ENCODE measurements around the gene DBH.

Gene DBH

GRCh38 chr9:133657120-133657661 is 21.0 kb downstream of the DBH start:
- no peak overlapping the region for H3K9ac ChIP-seq (ENCODE audit: low read length)
- no peak overlapping the region for H3K4me3 ChIP-seq (ENCODE audit: low read length)
- H3K36me3 ChIP-seq (replicated peaks; ENCODE audit: low read depth, low read length) = no peaks in the 10 kb centered on the region
- H3K4me1 ChIP-seq (ENCODE audit: low read length) = no peaks in the 10 kb centered on the region
- no peak overlapping the region for H2AFZ ChIP-seq (ENCODE audit: low read depth, low read length)
- no peaks in the 10 kb centered on the region for H3K9me3 ChIP-seq (ENCODE audit: insufficient read depth, low read length)
- no peaks in the 10 kb centered on the region for H3K79me2 ChIP-seq (ENCODE audit: low read length)
- H3K27ac ChIP-seq (ENCODE audit: low read length) = no peak overlapping the region
- no peaks in the 10 kb centered on the region for H4K20me1 ChIP-seq (ENCODE audit: insufficient read depth, low read length)
- no peak for TF ChIP-seq EZH2phosphoT487 (IDR thresholded peaks at IDR 0.05; ENCODE audit: low read depth)
- no peak for TF ChIP-seq CTCF (IDR thresholded peaks at IDR 0.05; ENCODE audit: low read depth, low read length)
- no peaks in the 10 kb centered on the region for H3K27me3 ChIP-seq (ENCODE audit: low read depth, low read length)
- H3K4me2 ChIP-seq (ENCODE audit: low read length) = no peak overlapping the region

GRCh38 chr9:133658442-133659431 is 22.6 kb downstream of the DBH start:
- no peak overlapping the region for H3K4me3 ChIP-seq (ENCODE audit: low read length)
- H3K4me1 ChIP-seq (ENCODE audit: low read length) = no peaks in the 10 kb centered on the region
- no peaks in the 10 kb centered on the region for H3K79me2 ChIP-seq (ENCODE audit: low read length)
- H3K9me3 ChIP-seq (ENCODE audit: insufficient read depth, low read length) = no peaks in the 10 kb centered on the region
- TF ChIP-seq EZH2phosphoT487 (IDR thresholded peaks at IDR 0.05; ENCODE audit: low read depth) (no peak), CTCF (IDR thresholded peaks at IDR 0.05; ENCODE audit: low read depth, low read length) (no peak)
- H3K4me2 ChIP-seq (ENCODE audit: low read length) = no peak overlapping the region
- H3K9ac ChIP-seq (ENCODE audit: low read length) = no peak overlapping the region
- H3K27ac ChIP-seq (ENCODE audit: low read length) = no peak overlapping the region
- no peaks in the 10 kb centered on the region for H3K27me3 ChIP-seq (ENCODE audit: low read depth, low read length)
- H4K20me1 ChIP-seq (ENCODE audit: insufficient read depth, low read length) = no peaks in the 10 kb centered on the region
- H3K36me3 ChIP-seq (replicated peaks; ENCODE audit: low read depth, low read length) = no peaks in the 10 kb centered on the region
- H2AFZ ChIP-seq (ENCODE audit: low read depth, low read length) = no peak overlapping the region

GRCh38 chr9:133659516-133659915 is 23.4 kb downstream of the DBH start:
- no peaks in the 10 kb centered on the region for H3K9me3 ChIP-seq (ENCODE audit: insufficient read depth, low read length)
- no peaks in the 10 kb centered on the region for H3K79me2 ChIP-seq (ENCODE audit: low read length)
- no peak overlapping the region for H3K4me3 ChIP-seq (ENCODE audit: low read length)
- TF ChIP-seq CTCF (IDR thresholded peaks at IDR 0.05; ENCODE audit: low read depth, low read length) (no peak), EZH2phosphoT487 (IDR thresholded peaks at IDR 0.05; ENCODE audit: low read depth) (no peak)
- no peak overlapping the region for H3K27ac ChIP-seq (ENCODE audit: low read length)
- H3K36me3 ChIP-seq (replicated peaks; ENCODE audit: low read depth, low read length) = no peaks in the 10 kb centered on the region
- no peak overlapping the region for H2AFZ ChIP-seq (ENCODE audit: low read depth, low read length)
- H3K4me2 ChIP-seq (ENCODE audit: low read length) = no peak overlapping the region
- no peaks in the 10 kb centered on the region for H3K27me3 ChIP-seq (ENCODE audit: low read depth, low read length)
- no peaks in the 10 kb centered on the region for H4K20me1 ChIP-seq (ENCODE audit: insufficient read depth, low read length)
- no peak overlapping the region for H3K9ac ChIP-seq (ENCODE audit: low read length)
- no peaks in the 10 kb centered on the region for H3K4me1 ChIP-seq (ENCODE audit: low read length)

- H3K9me3 ChIP-seq (ENCODE audit: insufficient read depth, low read length) = no peaks in the 10 kb centered on the region
- TF ChIP-seq EZH2phosphoT487 (IDR thresholded peaks at IDR 0.05; ENCODE audit: low read depth) (no peak), CTCF (IDR thresholded peaks at IDR 0.05; ENCODE audit: low read depth, low read length) (no peak)
- H3K27ac ChIP-seq (ENCODE audit: low read length) = no peak overlapping the region
- H3K27me3 ChIP-seq (ENCODE audit: low read depth, low read length) = no peaks in the 10 kb centered on the region
- H3K9ac ChIP-seq (ENCODE audit: low read length) = no peak overlapping the region
- no peak overlapping the region for H3K4me3 ChIP-seq (ENCODE audit: low read length)
- no peak overlapping the region for H3K4me2 ChIP-seq (ENCODE audit: low read length)
- no peak overlapping the region for H2AFZ ChIP-seq (ENCODE audit: low read depth, low read length)
- no peaks in the 10 kb centered on the region for H3K4me1 ChIP-seq (ENCODE audit: low read length)
- no peaks in the 10 kb centered on the region for H4K20me1 ChIP-seq (ENCODE audit: insufficient read depth, low read length)
- H3K79me2 ChIP-seq (ENCODE audit: low read length) = no peaks in the 10 kb centered on the region
- H3K36me3 ChIP-seq (replicated peaks; ENCODE audit: low read depth, low read length) = no peaks in the 10 kb centered on the region
Observed at GRCh38 chr9:133661846-133662540, 25.8 kb downstream of the DBH start.
